T-helper 1 cell treated with Interleukin-12 subunit alpha and Interleukin-12 subunit beta and Interleukin-4 antibody, amounts not matched to agents 30 μg/mL and 1 μg/mL, for 36 hours (primary cell): ENCODE results near the gene BRWD1.

ENCODE experiments used
- H3K27ac Mint-ChIP-seq: one replicate; pipeline ENCODE4 v1.8.0; 2021; ENCODE audit warnings: mild to moderate bottlenecking, mixed read lengths
- H3K27me3 Mint-ChIP-seq: one replicate; pipeline ENCODE4 v1.8.0; 2021; ENCODE audit warnings: low read depth, mixed read lengths
- H3K36me3 Mint-ChIP-seq: one replicate; pipeline ENCODE4 v1.8.0; 2021; ENCODE audit warnings: low read depth, mixed read lengths
- H3K4me1 Mint-ChIP-seq: one replicate; pipeline ENCODE4 v1.8.0; 2021; ENCODE audit warnings: low read depth, mixed read lengths
- H3K4me3 Mint-ChIP-seq: one replicate; pipeline ENCODE4 v1.8.0; 2021; ENCODE audit warnings: mild to moderate bottlenecking, moderate library complexity, mixed read lengths
- H3K9me3 Mint-ChIP-seq: one replicate; pipeline ENCODE4 v1.8.0; 2021; ENCODE audit warnings: mixed read lengths

BRWD1 gene

GRCh38 chr21:39216290-39216689, 97.1 kb downstream of the BRWD1 start:
- no peaks in the 10 kb centered on the region for H3K27me3 Mint-ChIP-seq
- H3K4me3 Mint-ChIP-seq, result no peak overlapping the region
- H3K4me1 Mint-ChIP-seq, result peaks cover 2% of the 10 kb centered on the region
- H3K9me3 Mint-ChIP-seq, result no peaks in the 10 kb centered on the region
- peaks cover 26% of the 10 kb centered on the region for H3K36me3 Mint-ChIP-seq
- H3K27ac Mint-ChIP-seq, result no peak overlapping the region

GRCh38 chr21:39215078-39215477, 98.4 kb downstream of the BRWD1 start:
- no peaks in the 10 kb centered on the region for H3K9me3 Mint-ChIP-seq
- H3K36me3 Mint-ChIP-seq, result peaks cover 35% of the 10 kb centered on the region
- H3K4me1 Mint-ChIP-seq, result peaks cover 4% of the 10 kb centered on the region
- no peak overlapping the region for H3K27ac Mint-ChIP-seq
- H3K27me3 Mint-ChIP-seq, result no peaks in the 10 kb centered on the region
- no peak overlapping the region for H3K4me3 Mint-ChIP-seq

GRCh38 chr21:39209334-39209688, 104.1 kb downstream of the BRWD1 start:
- H3K4me1 Mint-ChIP-seq, result peaks cover 9% of the 10 kb centered on the region
- H3K36me3 Mint-ChIP-seq, result peaks cover 39% of the 10 kb centered on the region
- H3K27ac Mint-ChIP-seq, result no peak overlapping the region

GRCh38 chr21:39208624-39209333, 104.7 kb downstream of the BRWD1 start:
- no peak overlapping the region for H3K27ac Mint-ChIP-seq
- peaks cover 39% of the 10 kb centered on the region for H3K36me3 Mint-ChIP-seq
- H3K4me3 Mint-ChIP-seq, result no peak overlapping the region
- H3K9me3 Mint-ChIP-seq, result no peaks in the 10 kb centered on the region
- H3K27me3 Mint-ChIP-seq, result no peaks in the 10 kb centered on the region
- peaks cover 9% of the 10 kb centered on the region for H3K4me1 Mint-ChIP-seq

More at GRCh38 chr21:39209334-39209688, 104.1 kb downstream of the BRWD1 start:
- no peaks in the 10 kb centered on the region for H3K27me3 Mint-ChIP-seq
- no peak overlapping the region for H3K4me3 Mint-ChIP-seq
- no peaks in the 10 kb centered on the region for H3K9me3 Mint-ChIP-seq

- H3K27ac Mint-ChIP-seq, result no peak overlapping the region
- H3K4me3 Mint-ChIP-seq, result no peak overlapping the region
- H3K36me3 Mint-ChIP-seq, result peaks cover 28% of the 10 kb centered on the region
- no peaks in the 10 kb centered on the region for H3K9me3 Mint-ChIP-seq
- no peaks in the 10 kb centered on the region for H3K27me3 Mint-ChIP-seq
- H3K4me1 Mint-ChIP-seq, result peaks cover 7% of the 10 kb centered on the region
Observed at GRCh38 chr21:39204134-39204533, 109.3 kb downstream of the BRWD1 start.

GRCh38 chr21:39198800-39199199, 114.6 kb downstream of the BRWD1 start:
- H3K4me3 Mint-ChIP-seq, result no peak overlapping the region
- H3K9me3 Mint-ChIP-seq, result no peaks in the 10 kb centered on the region
- no peaks in the 10 kb centered on the region for H3K27me3 Mint-ChIP-seq
- H3K36me3 Mint-ChIP-seq, result peaks cover 51% of the 10 kb centered on the region
- peaks cover 22% of the 10 kb centered on the region for H3K4me1 Mint-ChIP-seq
- no peak overlapping the region for H3K27ac Mint-ChIP-seq

DNA sequence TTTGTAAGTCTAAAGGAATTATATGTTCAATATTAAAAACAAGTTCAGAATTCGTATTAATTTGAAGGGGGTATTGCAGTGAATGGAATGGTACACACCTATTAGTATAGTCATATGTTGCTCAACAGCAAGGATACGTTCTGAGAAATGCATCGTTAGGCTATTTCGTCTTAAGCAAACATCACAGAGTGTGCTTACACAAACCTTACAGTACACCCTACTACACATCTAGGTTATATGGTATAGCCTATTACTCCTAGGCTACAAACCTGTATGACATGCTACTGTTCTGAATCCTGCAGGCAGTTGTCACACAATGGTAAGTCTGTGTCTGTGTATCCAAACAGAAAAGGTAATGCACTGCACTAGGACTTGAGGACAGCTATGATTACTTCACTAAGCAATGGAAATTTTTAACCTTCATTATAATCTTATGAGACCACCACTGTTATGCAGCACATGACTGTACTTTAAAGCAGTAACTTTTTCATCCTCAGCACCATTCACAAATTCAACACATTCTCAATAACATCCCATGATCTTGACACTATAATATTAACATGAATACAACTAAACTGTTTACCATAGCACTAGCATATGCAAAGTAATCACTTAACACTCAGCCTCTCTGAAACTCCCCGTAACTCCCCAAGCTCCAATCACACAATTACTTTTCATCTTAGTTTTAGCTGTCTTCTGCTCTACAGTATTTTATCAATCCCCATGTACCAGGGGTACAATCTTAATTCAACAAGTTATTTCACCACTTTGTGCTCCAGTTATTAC, 115.8 kb downstream of the BRWD1 start:
- Mint-ChIP-seq H3K4me1 (peaks cover 22% of the 10 kb centered on the region), H3K27me3 (no peaks in the 10 kb centered on the region), H3K36me3 (peaks cover 49% of the 10 kb centered on the region), H3K27ac (no peak overlapping the region), H3K4me3 (no peak overlapping the region), H3K9me3 (no peaks in the 10 kb centered on the region)

- Mint-ChIP-seq H3K4me1 (peaks cover 22% of the 10 kb centered on the region), H3K36me3 (peaks cover 50% of the 10 kb centered on the region), H3K4me3 (peak overlapping the region; percentile 53), H3K27me3 (no peaks in the 10 kb centered on the region), H3K9me3 (no peaks in the 10 kb centered on the region), H3K27ac (peak overlapping the region; percentile 63)
Observed at GRCh38 chr21:39196838-39197237, 116.6 kb downstream of the BRWD1 start.

- no peaks in the 10 kb centered on the region for H3K27me3 Mint-ChIP-seq
- H3K4me1 Mint-ChIP-seq, result peaks cover 22% of the 10 kb centered on the region
- H3K27ac Mint-ChIP-seq, result peak overlapping the region; percentile 63
- H3K4me3 Mint-ChIP-seq, result peak overlapping the region; percentile 53
- no peaks in the 10 kb centered on the region for H3K9me3 Mint-ChIP-seq
- peaks cover 48% of the 10 kb centered on the region for H3K36me3 Mint-ChIP-seq
Observed at GRCh38 chr21:39196310-39196709, 117.1 kb downstream of the BRWD1 start.

GRCh38 chr21:39193380-39193779, 120.1 kb downstream of the BRWD1 start:
- Mint-ChIP-seq H3K36me3 (peaks cover 40% of the 10 kb centered on the region), H3K27ac (no peak overlapping the region), H3K9me3 (no peaks in the 10 kb centered on the region), H3K4me3 (no peak overlapping the region), H3K4me1 (peaks cover 29% of the 10 kb centered on the region), H3K27me3 (no peaks in the 10 kb centered on the region)

- no peaks in the 10 kb centered on the region for H3K9me3 Mint-ChIP-seq
- H3K4me3 Mint-ChIP-seq, result no peak overlapping the region
- no peaks in the 10 kb centered on the region for H3K27me3 Mint-ChIP-seq
- peaks cover 19% of the 10 kb centered on the region for H3K36me3 Mint-ChIP-seq
- H3K4me1 Mint-ChIP-seq, result peaks cover 10% of the 10 kb centered on the region
- H3K27ac Mint-ChIP-seq, result no peak overlapping the region
Observed at GRCh38 chr21:39189857-39190604, 123.4 kb downstream of the BRWD1 start.

- peaks cover 12% of the 10 kb centered on the region for H3K36me3 Mint-ChIP-seq
- H3K9me3 Mint-ChIP-seq, result no peaks in the 10 kb centered on the region
- H3K4me1 Mint-ChIP-seq, result peaks cover 18% of the 10 kb centered on the region
- no peak overlapping the region for H3K4me3 Mint-ChIP-seq
- H3K27me3 Mint-ChIP-seq, result no peaks in the 10 kb centered on the region
- no peak overlapping the region for H3K27ac Mint-ChIP-seq
Observed at GRCh38 chr21:39188521-39189139, 124.8 kb downstream of the BRWD1 start.

- H3K4me3 Mint-ChIP-seq, result no peak overlapping the region
- no peaks in the 10 kb centered on the region for H3K9me3 Mint-ChIP-seq
- H3K27me3 Mint-ChIP-seq, result no peaks in the 10 kb centered on the region
- peaks cover 13% of the 10 kb centered on the region for H3K36me3 Mint-ChIP-seq
- H3K27ac Mint-ChIP-seq, result no peak overlapping the region
- peaks cover 23% of the 10 kb centered on the region for H3K4me1 Mint-ChIP-seq
Observed at GRCh38 chr21:39187141-39187540, 126.3 kb downstream of the BRWD1 start.

- no peaks in the 10 kb centered on the region for H3K9me3 Mint-ChIP-seq
- H3K27me3 Mint-ChIP-seq, result no peaks in the 10 kb centered on the region
- peaks cover 28% of the 10 kb centered on the region for H3K4me1 Mint-ChIP-seq
- H3K36me3 Mint-ChIP-seq, result peaks cover 10% of the 10 kb centered on the region
- no peak overlapping the region for H3K4me3 Mint-ChIP-seq
- no peak overlapping the region for H3K27ac Mint-ChIP-seq
Observed at GRCh38 chr21:39186676-39187075, 126.8 kb downstream of the BRWD1 start.
